Neural cell (in vitro differentiated cells): Measurements from ENCODE around the gene GMEB2.

Experiments
- CTCF ChIP-seq: fragments of 450-650 bp; IDR thresholded peaks from 2 replicates; pipeline ENCODE4 v1.5.1; 2014; ENCODE audit warnings: antibody characterized with exemption, mild to moderate bottlenecking, moderate library complexity; ENCODE audit not compliant: poor library complexity, severe bottlenecking
- EZH2 ChIP-seq: fragments of 200-600, 300-800 bp; shearing (Covaris generic), sonication (generic); IDR thresholded peaks from 2 replicates; pipeline ENCODE4 v1.6.1; 2014; ENCODE audit warnings: antibody characterized with exemption, low read length, borderline replicate concordance, mild to moderate bottlenecking; ENCODE audit not compliant: insufficient read depth, poor library complexity, severe bottlenecking
- MXI1 ChIP-seq: fragments of 450-650 bp; conservative IDR thresholded peaks from 2 replicates; pipeline ENCODE4 v1.6.1; 2014; ENCODE audit warnings: antibody characterized with exemption, mild to moderate bottlenecking; ENCODE audit not compliant: poor library complexity, severe bottlenecking
- RAD21 ChIP-seq: fragments of 450-650 bp; conservative IDR thresholded peaks from 2 replicates; pipeline ENCODE4 v1.6.1; 2014; ENCODE audit warnings: antibody characterized with exemption, mild to moderate bottlenecking, moderate library complexity
- REST ChIP-seq: IDR thresholded peaks from 2 replicates; pipeline ENCODE4 v1.6.1; 2012; ENCODE audit warnings: borderline replicate concordance
- TAF1 ChIP-seq: IDR thresholded peaks from 2 replicates; pipeline ENCODE4 v1.6.1; 2012; ENCODE audit warnings: low read depth

GRCh38 chr20:63659370-63659769, 32.5 kb upstream of the GMEB2 start:
- TF ChIP-seq REST = no peak
- TF ChIP-seq TAF1 = no peak
- no peak for TF ChIP-seq CTCF
- no peak for TF ChIP-seq MXI1
- no peak for TF ChIP-seq RAD21
- no peak for TF ChIP-seq EZH2
